HepG2 (cell line): ENCODE data around the gene TMX4. TPM values are rescaled to one million over a fixed set of nuclear protein-coding genes. Genes with fewer than 3 reads are reported as not detected.

Experiments used
- CEBPG ChIP-seq: IDR thresholded peaks from 2 replicates; pipeline ENCODE4 v1.6.1; 2016
- HNRNPH1 ChIP-seq: fragments of 200-400 bp; formaldehyde crosslinking; optimal IDR thresholded peaks from 2 replicates; pipeline ENCODE3; 2017; ENCODE audit warnings: mild to moderate bottlenecking, low read depth, low read length
- KDM6A ChIP-seq: IDR thresholded peaks from 2 replicates; pipeline ENCODE4 v1.6.1; 2016; ENCODE audit warnings: low read depth
- MTA1 ChIP-seq: sonication (generic); formaldehyde crosslinking; IDR thresholded peaks from 2 replicates; pipeline ENCODE4 v1.4.0; 2020; ENCODE audit warnings: missing genetic modification reagents, mild to moderate bottlenecking, borderline replicate concordance
- NR3C1 ChIP-seq: sonication (generic); formaldehyde crosslinking; IDR thresholded peaks from 2 replicates; pipeline ENCODE4 v1.4.0; 2020; ENCODE audit warnings: missing genetic modification reagents
- PAWR ChIP-seq: sonication (generic); formaldehyde crosslinking; IDR thresholded peaks from 2 replicates; pipeline ENCODE4 v1.4.0; 2020; ENCODE audit warnings: missing genetic modification reagents, mild to moderate bottlenecking, borderline replicate concordance
- PHF8 ChIP-seq: sonication (generic); formaldehyde crosslinking; IDR thresholded peaks from 2 replicates; pipeline ENCODE4 v1.5.0; 2020; ENCODE audit warnings: missing genetic modification reagents
- PRDM10 ChIP-seq: sonication (generic); formaldehyde crosslinking; IDR thresholded peaks from 2 replicates; pipeline ENCODE4 v1.4.0; 2020; ENCODE audit warnings: low read depth, missing genetic modification reagents
- PTBP1 ChIP-seq: fragments of 200-400 bp; formaldehyde crosslinking; IDR thresholded peaks from 2 replicates; pipeline ENCODE4 v1.6.1; 2018; ENCODE audit warnings: low read length, low read depth; ENCODE audit not compliant: poor library complexity, severe bottlenecking
- YY1 ChIP-seq: IDR thresholded peaks from 2 replicates; pipeline ENCODE4 v1.6.1; 2011; ENCODE audit warnings: low read length, low read depth, moderate library complexity, mild to moderate bottlenecking; ENCODE audit not compliant: insufficient read depth, insufficient replicate concordance
- ZNF407 ChIP-seq: sonication (generic); formaldehyde crosslinking; IDR thresholded peaks from one replicate; pipeline ENCODE4 v1.5.1; 2020; ENCODE audit warnings: mild to moderate bottlenecking, missing genetic modification reagents; ENCODE audit errors: not compliant biosample characterization
- ZNF512B ChIP-seq: sonication (generic); formaldehyde crosslinking; IDR thresholded peaks from 2 replicates; pipeline ENCODE4 v1.5.1; 2020; ENCODE audit warnings: missing genetic modification reagents, mild to moderate bottlenecking, borderline replicate concordance
- ZSCAN31 ChIP-seq: sonication (generic); formaldehyde crosslinking; IDR thresholded peaks from 2 replicates; pipeline ENCODE4 v1.5.0; 2020; ENCODE audit warnings: low read depth, mild to moderate bottlenecking, missing genetic modification reagents
- polyA plus RNA-seq, 8 experiments: library from polyadenylated mRNA; depleted of rRNA in 3 of 8; stranded (reverse) in 7 of 8; unstranded in 1 of 8; fragments of >200 nt; fragmentation: Illumina TruSeq in 4 of 8; extraction: Trizol in 4 of 8; gene quantifications; 2 replicates each; pipeline versions ENCODE4 v1.2.1 to v1.2.3, GENCODE V29; 2011 to 2016; ENCODE audit warnings: low read depth in 4 of 8, missing spikeins in 1 of 8, mixed read lengths in 1 of 8; ENCODE audit not compliant: insufficient read depth in 1 of 8
- total RNA-seq, 5 experiments: library from RNA; depleted of rRNA; stranded (reverse); fragments of >200 nt; fragmentation: Illumina TruSeq; extraction: Trizol; gene quantifications; 2 replicates each; pipeline ENCODE4 v1.2.3, GENCODE V29; 2016; ENCODE audit warnings: low read depth in 1 of 5

TMX4 gene
- total and polyA plus RNA-seq, 2 of the 13 experiments (the other 11 are each of a cell fraction or from before 2014, with no cell fraction given): 7.6 to 21.4 TPM

GRCh38 chr20:8019246-8019997 is at the start of gene TMX4 (continued):
- no peak; the same call in 1 of the 2 replicates for TF ChIP-seq ZNF512B (CRISPR knock-in tag)
- no peak for TF ChIP-seq HNRNPH1
- peak; percentile 75 for TF ChIP-seq ZNF407 (CRISPR knock-in tag)
- TF ChIP-seq YY1: peak; percentile 94
- TF ChIP-seq CEBPG (CRISPR knock-in tag): peak; percentile 91
- 0 out of 2 replicates have a peak, but pooled peaks have one; percentile 0 for TF ChIP-seq PRDM10 (CRISPR knock-in tag)
- TF ChIP-seq ZSCAN31 (CRISPR knock-in tag): peak; percentile 98
- TF ChIP-seq PHF8 (CRISPR knock-in tag): peak; percentile 95
- peak; percentile 42; the same call in 1 of the 2 replicates for TF ChIP-seq KDM6A (CRISPR knock-in tag)
- no peak for TF ChIP-seq NR3C1 (CRISPR knock-in tag)
- TF ChIP-seq PTBP1: peak; percentile 95
- TF ChIP-seq PAWR (CRISPR knock-in tag): 0 out of 2 replicates have a peak, but pooled peaks have one; percentile 98
- peak; percentile 91 for TF ChIP-seq MTA1
